ENCODE results near the gene RTRAF. TPM values are rescaled to one million over a fixed set of nuclear protein-coding genes. Genes with fewer than 3 reads are reported as not detected.

RTRAF gene
- total and polyA plus RNA-seq, 2 of the 8 experiments (the other 6 are each of a cell fraction or from before 2014, with no cell fraction given) = 149 to 359 TPM

- Histone ChIP-seq H3K4me2 (ENCODE audit: insufficient read depth in 1 of 2, low read depth in 2 of 2, low read length in 2 of 2) (no peak overlapping the region), H3K27me3 (replicated peaks in 1 of 4; ENCODE audit: control insufficient read depth in 3 of 4, extremely low read depth in 1 of 4, insufficient read depth in 3 of 4, low read length in 3 of 4) (no peaks in the 10 kb centered on the region), H2BK15ac (ENCODE audit: low read length) (no peak overlapping the region), H3K79me2 (ENCODE audit: control insufficient read depth in 1 of 2, insufficient read depth in 2 of 2, low read length in 2 of 2) (no peaks in the 10 kb centered on the region), H3K14ac (ENCODE audit: insufficient read length) (no peak overlapping the region), H2AK5ac (ENCODE audit: low read depth, low read length) (no peak overlapping the region), H3K9ac (replicated peaks in 1 of 4; ENCODE audit: extremely low read depth in 1 of 4, low read depth in 3 of 4, low read length in 3 of 4) (no peak overlapping the region; a peak in 1 of 7 replicates), H4K91ac (replicated peaks; ENCODE audit: insufficient read length, low read length) (no peak overlapping the region), H4K5ac (ENCODE audit: insufficient read length, low read depth, low read length) (no peak overlapping the region), H3K79me1 (ENCODE audit: low read depth, low read length) (no peaks in the 10 kb centered on the region), H3K23ac (ENCODE audit: insufficient read length) (no peak overlapping the region), H3K56ac (replicated peaks; ENCODE audit: insufficient read length, low read depth, low read length) (no peak overlapping the region), H3K36me3 (ENCODE audit: control insufficient read depth in 2 of 4, insufficient read depth in 4 of 4, low read length in 3 of 4) (peaks cover 0 to 2% (median 0%) of the 10 kb centered on the region in 4 experiments; a peak in 1 of 8 replicates), H3K9me3 (ENCODE audit: insufficient read depth in 2 of 2, low read depth in 1 of 2, low read length in 1 of 2) (peaks cover 12 to 13% of the 10 kb centered on the region in 2 experiments; a peak in 2 of 4 replicates), H3K23me2 (ENCODE audit: low read depth, low read length) (no peaks in the 10 kb centered on the region; the same call in 1 of the 2 replicates), H4K8ac (ENCODE audit: extremely low read depth, insufficient read depth, low read length) (no peak overlapping the region), H3K27ac (ENCODE audit: low read depth, low read length) (no peak overlapping the region), H2BK120ac (replicated peaks; ENCODE audit: low read depth, low read length) (no peak overlapping the region), H2AFZ (ENCODE audit: low read length) (no peak overlapping the region), H3K4me3 (ENCODE audit: extremely low read depth in 1 of 4, insufficient read depth in 2 of 4, low read depth in 3 of 4, low read length in 4 of 4) (no peak overlapping the region), H3K18ac (ENCODE audit: extremely low read depth, low read length) (no peak overlapping the region), H2BK5ac (ENCODE audit: low read depth, low read length) (no peak overlapping the region), H2BK12ac (ENCODE audit: low read depth, low read length) (no peak overlapping the region), H3K4ac (replicated peaks; ENCODE audit: insufficient read length, low read depth, low read length) (no peak overlapping the region), H4K20me1 (replicated peaks in 1 of 2; ENCODE audit: control insufficient read depth in 1 of 2, insufficient read depth in 2 of 2, low read length in 2 of 2) (no peaks in the 10 kb centered on the region), H2BK20ac (ENCODE audit: low read length) (no peak overlapping the region), H3K4me1 (replicated peaks in 1 of 4; ENCODE audit: control insufficient read depth in 3 of 4, insufficient read depth in 4 of 4, low read length in 3 of 4) (peaks cover 0 to 2% (median 0%) of the 10 kb centered on the region in 4 experiments; a peak in 1 of 7 replicates)
- no peak for TF ChIP-seq POU5F1 (IDR thresholded peaks at IDR 0.05; ENCODE audit: low read depth, low read length)
- no peak for TF ChIP-seq RXRA (IDR thresholded peaks at IDR 0.05; ENCODE audit: insufficient read depth, low read depth, low read length)
- no peak for TF ChIP-seq SIRT6 (IDR thresholded peaks at IDR 0.05; ENCODE audit: low read length)
- TF ChIP-seq ASH2L (IDR thresholded peaks at IDR 0.05; ENCODE audit: low read length) = no peak
- TF ChIP-seq CBX5 (IDR thresholded peaks at IDR 0.05; ENCODE audit: low read depth, low read length) = no peak
- TF ChIP-seq TEAD4 (IDR thresholded peaks at IDR 0.05; ENCODE audit: low read depth, low read length) = no peak
- no peak for TF ChIP-seq NRF1 (IDR thresholded peaks at IDR 0.05; ENCODE audit: low read depth, low read length)
- TF ChIP-seq CHD2 (IDR thresholded peaks at IDR 0.05; ENCODE audit: low read length) = no peak
- no peak for TF ChIP-seq MAFK (IDR thresholded peaks at IDR 0.05; ENCODE audit: low read depth, low read length)
- no peak for TF ChIP-seq ZNF274 (IDR thresholded peaks at IDR 0.05; ENCODE audit: borderline replicate concordance, extremely low read depth, low read length)
- TF ChIP-seq SUZ12 (IDR thresholded peaks at IDR 0.05; ENCODE audit: low read length) = no peak
- TF ChIP-seq CTBP2 (IDR thresholded peaks at IDR 0.05; ENCODE audit: borderline replicate concordance, insufficient read depth, insufficient read length, low read length) = no peak
- TF ChIP-seq GTF2F1 (IDR thresholded peaks at IDR 0.05; ENCODE audit: borderline replicate concordance, low read depth, low read length) = no peak
- ChIA-PET POLR2A (ENCODE audit: partially characterized antibody) (no interaction called here), CTCF (ENCODE audit: partially characterized antibody) (interaction anchor here (1.0 to 2.0 kb wide), 4 partner anchors 15 to 186 kb away, joined by 3 to 7 read pairs (median 3); no protein-coding TSS in a partner anchor)
- FAIRE-seq = no peak
- no peak for DNase-seq (ENCODE audit: low read depth in 1 of 2, low spot score in 2 of 2)
- WGBS, 2 experiments (ENCODE audit: extremely low coverage in 1 of 2, insufficient coverage in 1 of 2, insufficient read length in 1 of 2, insufficient replicate concordance in 2 of 2, low coverage in 1 of 2, low lambda C conversion rate in 2 of 2, missing lambda C conversion rate in 1 of 2) = 86% methylated on average over 2 of the region's 3 CpGs; no CpG with 5 or more reads in 1 of the 2 experiments
Observed at GRCh38 chr14:51962711-51963110, 26.6 kb upstream of the RTRAF start.

All from H1 (cell line).